ENCODE data around the gene SNIP1.
"Not testable (repeated sequence)": the region's sequence is repeated elsewhere in the genome, so short reads cannot be mapped to it uniquely, and the experiment has no call there.

Gene SNIP1

DNA sequence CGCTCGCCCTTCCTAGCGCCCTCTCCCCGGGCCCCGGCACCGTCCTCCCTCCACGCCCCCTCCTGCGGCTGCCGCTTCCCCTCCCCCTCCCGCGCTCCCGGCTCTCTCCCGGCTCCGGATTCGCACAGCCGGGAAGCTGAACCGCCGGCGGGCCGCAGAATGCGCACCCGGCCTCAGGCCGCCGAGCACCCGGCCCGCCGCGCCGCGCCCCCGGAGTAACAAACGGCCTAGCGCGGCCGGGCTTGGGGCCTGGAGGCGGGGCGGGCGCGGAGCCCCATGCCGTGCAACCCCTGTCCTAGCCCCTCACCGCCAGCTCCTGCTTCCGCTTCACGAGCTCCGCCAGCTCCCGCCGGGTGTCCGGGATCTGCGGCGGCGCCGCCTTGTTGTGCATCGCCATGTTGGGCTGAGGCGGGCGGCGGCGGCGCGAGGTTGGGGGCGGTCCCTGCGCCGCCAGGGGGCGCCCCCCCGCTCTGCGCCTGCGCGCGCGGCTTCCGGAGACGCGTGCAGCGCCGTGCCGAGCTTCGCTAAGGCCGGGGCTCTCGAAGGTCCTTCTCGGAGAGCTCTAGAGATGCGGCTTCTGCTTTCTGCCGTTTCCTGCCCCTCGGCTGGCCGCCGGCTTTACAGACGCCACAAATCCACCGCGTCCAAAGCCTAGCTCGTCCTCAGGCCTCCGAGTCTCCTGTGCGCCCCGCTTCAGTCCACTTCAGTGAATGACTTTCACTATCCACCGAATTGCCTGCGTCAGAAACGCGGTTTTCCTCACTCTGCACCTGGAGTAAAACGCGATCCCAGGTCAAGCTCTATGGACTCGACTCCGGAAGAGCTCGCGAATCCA lies 39.5 kb downstream of the SNIP1 start, which contains the start of gene MEAF6:
TSS of gene MEAF6 (minus strand) at position 417 of the 835 bp plus-strand sequence. CDS start at position 397, 20 bp downstream.
- Histone ChIP-seq H3K4me1 (ENCODE audit: control insufficient read depth in 1 of 2, insufficient read depth in 2 of 2, low read length in 2 of 2) (peaks cover 13 to 16% of the 10 kb centered on the region in 2 donors), H3K27ac (ENCODE audit: low read depth, low read length) (peak within 1 kb of the TSS; percentile 88), H3K4me3 (ENCODE audit: low read depth in 1 of 2, low read length in 2 of 2) (peak within 1 kb of the TSS; percentile 73 to 85), H3K27me3 (ENCODE audit: control insufficient read depth in 1 of 2, insufficient read depth in 2 of 2, low read length in 2 of 2) (no peaks in the 10 kb centered on the region), H3K36me3 (ENCODE audit: control insufficient read depth in 1 of 2, insufficient read depth in 2 of 2, low read length in 2 of 2) (peaks cover 0 to 12% of the 10 kb centered on the region in 2 donors), H3K9me3 (ENCODE audit: control insufficient read depth in 1 of 2, low read length in 2 of 2) (no peaks in the 10 kb centered on the region), H3K9ac (ENCODE audit: low read depth in 1 of 2, low read length in 2 of 2) (peak within 1 kb of the TSS; percentile 57 to 98)

DNA sequence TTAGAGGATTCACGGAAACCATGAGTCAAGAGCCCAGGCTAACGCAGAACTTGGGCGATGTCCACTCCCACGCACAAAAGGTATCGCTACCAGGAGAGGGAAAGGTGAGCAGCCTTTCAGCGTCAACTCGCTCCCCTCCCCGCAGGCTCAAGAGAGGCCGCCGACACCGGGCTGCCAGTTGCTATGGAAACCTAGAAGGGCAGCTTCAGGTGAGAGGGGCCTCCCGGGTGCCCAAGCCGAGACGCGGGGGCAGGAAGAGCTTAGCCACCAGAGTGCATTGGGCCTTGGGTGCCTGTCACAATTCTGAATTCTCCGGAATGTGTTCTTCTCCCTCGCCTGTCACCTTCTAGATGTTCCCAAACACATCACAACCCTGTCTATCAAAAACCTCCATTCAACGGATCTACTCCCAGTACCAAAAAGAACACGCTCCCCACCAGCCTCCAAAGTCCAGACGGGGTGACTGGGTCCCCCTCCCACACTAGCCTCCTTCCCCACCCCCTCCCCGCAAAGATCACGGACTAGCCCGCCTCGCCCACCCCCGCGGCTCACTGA lies 40.2 kb downstream of the SNIP1 start:
- Histone ChIP-seq H3K9me3 (ENCODE audit: control insufficient read depth in 1 of 2, low read length in 2 of 2) (no peaks in the 10 kb centered on the region), H3K27ac (ENCODE audit: low read depth, low read length) (no peak overlapping the region), H3K4me3 (ENCODE audit: low read depth in 1 of 2, low read length in 2 of 2) (peak overlapping the region; percentile 73 to 85), H3K4me1 (ENCODE audit: control insufficient read depth in 1 of 2, insufficient read depth in 2 of 2, low read length in 2 of 2) (peaks cover 13 to 16% of the 10 kb centered on the region in 2 donors), H3K27me3 (ENCODE audit: control insufficient read depth in 1 of 2, insufficient read depth in 2 of 2, low read length in 2 of 2) (no peaks in the 10 kb centered on the region), H3K36me3 (ENCODE audit: control insufficient read depth in 1 of 2, insufficient read depth in 2 of 2, low read length in 2 of 2) (peaks cover 3 to 18% of the 10 kb centered on the region in 2 donors), H3K9ac (ENCODE audit: low read depth in 1 of 2, low read length in 2 of 2) (peak overlapping the region; percentile 48 to 57)

DNA sequence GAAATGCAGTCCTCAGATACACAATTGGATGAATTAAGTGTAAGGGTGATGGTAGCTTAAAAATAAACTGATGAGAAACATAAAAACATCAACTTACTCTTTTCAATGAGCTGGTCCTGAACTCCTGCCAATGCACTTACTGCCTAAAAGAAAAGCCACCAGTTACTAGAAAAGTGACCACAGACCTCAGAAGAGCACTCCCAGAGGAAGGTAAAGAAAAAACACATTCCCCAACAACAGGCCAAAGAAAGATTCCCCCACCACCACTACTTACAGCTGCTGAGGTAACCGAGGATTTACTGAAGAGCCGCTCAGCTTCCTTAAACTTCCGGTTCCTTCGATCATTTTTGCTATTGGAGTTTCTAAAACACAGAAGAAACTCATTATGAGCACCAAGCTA lies 44.9 kb downstream of the SNIP1 start:
- no peak overlapping the region for H3K4me3 ChIP-seq (ENCODE audit: low read depth in 1 of 2, low read length in 2 of 2)
- peaks cover 4 to 52% of the 10 kb centered on the region in 2 donors for H3K36me3 ChIP-seq (ENCODE audit: control insufficient read depth in 1 of 2, insufficient read depth in 2 of 2, low read length in 2 of 2)
- H3K9ac ChIP-seq (ENCODE audit: low read depth in 1 of 2, low read length in 2 of 2), result no peak overlapping the region

DNA sequence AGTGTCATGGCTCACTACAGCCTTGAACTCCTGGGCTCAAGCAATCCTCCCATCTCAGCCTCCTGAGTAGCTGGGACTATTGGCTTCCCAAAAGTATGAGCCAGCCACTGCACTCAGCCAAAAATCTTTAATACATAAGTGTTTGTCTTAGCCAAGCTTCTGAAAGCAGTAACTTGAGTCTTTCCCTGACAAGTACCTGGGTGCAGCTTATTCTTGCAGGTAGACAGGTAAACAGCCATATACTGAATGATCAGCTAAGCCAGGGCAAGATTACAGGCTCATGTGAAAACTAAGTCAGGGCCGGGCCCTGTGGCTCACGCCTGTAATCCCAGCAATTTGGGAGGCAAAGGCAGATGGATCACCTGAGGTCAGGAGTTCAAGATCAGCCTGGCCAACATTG lies 47.4 kb downstream of the SNIP1 start:
- Histone ChIP-seq H3K36me3 (ENCODE audit: control insufficient read depth in 1 of 2, insufficient read depth in 2 of 2, low read length in 2 of 2) (peaks cover 6 to 61% of the 10 kb centered on the region in 2 donors), H3K27ac (ENCODE audit: low read depth, low read length) (no peak overlapping the region), H3K9me3 (ENCODE audit: control insufficient read depth in 1 of 2, low read length in 2 of 2) (no peaks in the 10 kb centered on the region)

More for the DNA sequence above, 44.9 kb downstream of the SNIP1 start:
- H3K4me1 ChIP-seq (ENCODE audit: control insufficient read depth in 1 of 2, insufficient read depth in 2 of 2, low read length in 2 of 2), result peaks cover 8% of the 10 kb centered on the region in 2 donors
- H3K27me3 ChIP-seq (ENCODE audit: control insufficient read depth in 1 of 2, insufficient read depth in 2 of 2, low read length in 2 of 2), result no peaks in the 10 kb centered on the region
- H3K27ac ChIP-seq (ENCODE audit: low read depth, low read length), result no peak overlapping the region
- H3K9me3 ChIP-seq (ENCODE audit: control insufficient read depth in 1 of 2, low read length in 2 of 2), result no peaks in the 10 kb centered on the region

DNA sequence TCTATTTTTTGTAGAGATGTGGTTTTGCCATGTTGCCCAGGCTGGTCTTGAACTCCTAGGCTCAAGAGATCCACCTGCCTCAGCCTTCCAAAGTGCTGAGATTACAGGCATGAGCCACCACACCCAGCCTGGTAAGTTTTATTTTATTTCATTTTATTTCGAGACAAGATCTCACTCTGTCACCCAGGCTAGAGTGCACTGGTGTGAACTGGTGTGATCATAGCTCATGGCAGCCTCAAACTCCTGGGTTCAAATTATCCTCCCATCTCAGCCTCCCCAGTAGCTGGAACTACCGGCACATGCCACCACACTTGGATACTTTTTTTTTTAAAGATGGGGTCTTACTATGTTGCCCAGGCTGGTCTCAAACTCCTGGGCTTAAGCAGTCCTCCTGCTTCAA lies 51.3 kb downstream of the SNIP1 start:
- not testable (repeated sequence) for H3K9ac ChIP-seq (ENCODE audit: low read depth in 1 of 2, low read length in 2 of 2); H3K4me1 ChIP-seq (ENCODE audit: control insufficient read depth in 1 of 2, insufficient read depth in 2 of 2, low read length in 2 of 2); H3K9me3 ChIP-seq (ENCODE audit: control insufficient read depth in 1 of 2, low read length in 2 of 2); H3K27me3 ChIP-seq (ENCODE audit: control insufficient read depth in 1 of 2, insufficient read depth in 2 of 2, low read length in 2 of 2); H3K27ac ChIP-seq (ENCODE audit: low read depth, low read length); H3K4me3 ChIP-seq (ENCODE audit: low read depth in 1 of 2, low read length in 2 of 2)
- peaks cover 16 to 58% of the 10 kb centered on the region in 2 donors for H3K36me3 ChIP-seq (ENCODE audit: control insufficient read depth in 1 of 2, insufficient read depth in 2 of 2, low read length in 2 of 2)

More for the DNA sequence above, 47.4 kb downstream of the SNIP1 start:
- Histone ChIP-seq H3K4me3 (ENCODE audit: low read depth in 1 of 2, low read length in 2 of 2) (no peak overlapping the region), H3K27me3 (ENCODE audit: control insufficient read depth in 1 of 2, insufficient read depth in 2 of 2, low read length in 2 of 2) (no peaks in the 10 kb centered on the region), H3K9ac (ENCODE audit: low read depth in 1 of 2, low read length in 2 of 2) (no peak overlapping the region), H3K4me1 (ENCODE audit: control insufficient read depth in 1 of 2, insufficient read depth in 2 of 2, low read length in 2 of 2) (no peaks in the 10 kb centered on the region)

DNA sequence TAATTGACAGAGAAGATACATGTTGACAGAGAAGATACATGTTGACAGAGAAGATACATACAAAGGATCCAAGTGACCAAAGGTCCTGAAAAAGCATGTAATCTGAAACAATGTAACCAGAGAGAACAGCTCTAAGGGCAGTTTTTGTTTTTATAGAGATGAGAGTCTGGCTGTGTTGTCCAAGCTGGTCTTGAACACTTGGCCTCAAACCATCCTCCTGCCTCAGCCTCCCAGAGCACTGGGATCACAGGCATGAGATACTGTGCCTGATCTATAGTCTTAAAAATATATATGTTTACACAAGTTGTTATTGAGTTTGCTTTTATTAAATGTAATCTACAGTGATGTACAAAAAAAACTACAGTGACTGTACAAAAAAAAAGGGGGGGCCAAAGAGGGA lies 52.0 kb downstream of the SNIP1 start:
- Histone ChIP-seq H3K27ac (ENCODE audit: low read depth, low read length) (no peak overlapping the region), H3K9ac (ENCODE audit: low read depth in 1 of 2, low read length in 2 of 2) (no peak overlapping the region), H3K36me3 (ENCODE audit: control insufficient read depth in 1 of 2, insufficient read depth in 2 of 2, low read length in 2 of 2) (peaks cover 16 to 53% of the 10 kb centered on the region in 2 donors), H3K4me1 (ENCODE audit: control insufficient read depth in 1 of 2, insufficient read depth in 2 of 2, low read length in 2 of 2) (peaks cover 4 to 10% of the 10 kb centered on the region in 2 donors), H3K27me3 (ENCODE audit: control insufficient read depth in 1 of 2, insufficient read depth in 2 of 2, low read length in 2 of 2) (no peaks in the 10 kb centered on the region), H3K9me3 (ENCODE audit: control insufficient read depth in 1 of 2, low read length in 2 of 2) (no peaks in the 10 kb centered on the region), H3K4me3 (ENCODE audit: low read depth in 1 of 2, low read length in 2 of 2) (no peak overlapping the region)

DNA sequence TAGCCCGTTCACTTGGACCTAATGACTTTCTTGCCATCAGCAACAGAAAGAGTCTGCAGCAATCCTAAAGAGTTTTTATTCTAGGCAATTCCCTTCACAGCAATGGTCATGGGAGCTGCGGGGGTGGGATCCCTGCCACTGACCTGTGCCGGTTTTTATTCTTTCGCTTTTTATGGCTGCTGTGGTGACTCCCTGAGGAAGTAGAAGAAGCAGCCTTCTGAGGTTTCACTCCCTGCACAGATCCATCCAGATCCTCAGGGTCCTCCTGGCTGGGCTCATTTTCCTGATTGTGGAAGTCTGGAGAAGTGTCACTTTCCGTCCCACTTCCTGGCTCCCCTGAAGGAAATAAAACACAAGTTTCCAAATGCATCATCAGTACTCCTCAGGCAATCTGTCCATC lies 52.4 kb downstream of the SNIP1 start:
- H3K27ac ChIP-seq (ENCODE audit: low read depth, low read length), result no peak overlapping the region
- peaks cover 16 to 51% of the 10 kb centered on the region in 2 donors for H3K36me3 ChIP-seq (ENCODE audit: control insufficient read depth in 1 of 2, insufficient read depth in 2 of 2, low read length in 2 of 2)
- no peak overlapping the region for H3K4me3 ChIP-seq (ENCODE audit: low read depth in 1 of 2, low read length in 2 of 2)
- no peaks in the 10 kb centered on the region for H3K9me3 ChIP-seq (ENCODE audit: control insufficient read depth in 1 of 2, low read length in 2 of 2)
- no peak overlapping the region for H3K9ac ChIP-seq (ENCODE audit: low read depth in 1 of 2, low read length in 2 of 2)
- no peaks in the 10 kb centered on the region for H3K27me3 ChIP-seq (ENCODE audit: control insufficient read depth in 1 of 2, insufficient read depth in 2 of 2, low read length in 2 of 2)
- peaks cover 4 to 10% of the 10 kb centered on the region in 2 donors for H3K4me1 ChIP-seq (ENCODE audit: control insufficient read depth in 1 of 2, insufficient read depth in 2 of 2, low read length in 2 of 2)

DNA sequence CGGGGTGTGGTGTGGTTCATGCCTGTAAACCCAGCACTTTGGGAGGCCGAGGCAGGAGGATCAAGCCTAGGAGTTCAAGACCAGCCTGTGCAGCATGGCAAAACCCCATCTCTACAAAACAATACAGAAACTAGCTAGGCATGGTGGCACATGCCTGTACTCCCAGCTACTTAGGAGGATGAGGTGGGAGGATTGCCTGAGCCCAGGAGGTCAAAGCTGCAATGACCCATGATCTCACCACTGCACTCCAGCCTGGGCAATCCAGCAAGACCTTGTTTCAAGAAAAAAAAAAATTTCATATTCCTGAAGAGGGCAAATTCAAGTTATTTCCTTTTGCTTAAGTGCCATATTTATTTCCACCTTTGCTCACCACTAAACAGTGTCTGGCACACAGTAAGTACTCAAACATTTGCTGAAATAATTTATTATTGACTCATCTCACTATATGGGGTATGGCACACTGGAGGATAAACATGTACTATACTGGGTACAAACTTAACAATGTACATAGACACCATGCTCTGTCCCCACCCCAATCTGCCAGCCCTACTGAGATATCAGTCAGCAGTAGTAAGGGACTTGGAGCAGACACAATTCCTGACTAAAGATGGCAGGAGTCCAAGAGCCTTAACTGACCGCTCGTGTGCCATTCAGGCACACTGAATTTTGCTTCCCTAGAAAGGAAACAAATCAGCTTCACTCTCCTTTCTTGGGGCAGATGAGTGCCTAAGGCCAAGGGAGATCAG lies 55.0 kb downstream of the SNIP1 start:
- no peaks in the 10 kb centered on the region for H3K9me3 ChIP-seq (ENCODE audit: control insufficient read depth in 1 of 2, low read length in 2 of 2)
- H3K27ac ChIP-seq (ENCODE audit: low read depth, low read length), result no peak overlapping the region
- no peak overlapping the region for H3K4me3 ChIP-seq (ENCODE audit: low read depth in 1 of 2, low read length in 2 of 2)
- peaks cover 4 to 10% of the 10 kb centered on the region in 2 donors for H3K4me1 ChIP-seq (ENCODE audit: control insufficient read depth in 1 of 2, insufficient read depth in 2 of 2, low read length in 2 of 2)
- no peaks in the 10 kb centered on the region for H3K27me3 ChIP-seq (ENCODE audit: control insufficient read depth in 1 of 2, insufficient read depth in 2 of 2, low read length in 2 of 2)
- H3K36me3 ChIP-seq (ENCODE audit: control insufficient read depth in 1 of 2, insufficient read depth in 2 of 2, low read length in 2 of 2), result peaks cover 16 to 38% of the 10 kb centered on the region in 2 donors
- H3K9ac ChIP-seq (ENCODE audit: low read depth in 1 of 2, low read length in 2 of 2), result no peak overlapping the region

DNA sequence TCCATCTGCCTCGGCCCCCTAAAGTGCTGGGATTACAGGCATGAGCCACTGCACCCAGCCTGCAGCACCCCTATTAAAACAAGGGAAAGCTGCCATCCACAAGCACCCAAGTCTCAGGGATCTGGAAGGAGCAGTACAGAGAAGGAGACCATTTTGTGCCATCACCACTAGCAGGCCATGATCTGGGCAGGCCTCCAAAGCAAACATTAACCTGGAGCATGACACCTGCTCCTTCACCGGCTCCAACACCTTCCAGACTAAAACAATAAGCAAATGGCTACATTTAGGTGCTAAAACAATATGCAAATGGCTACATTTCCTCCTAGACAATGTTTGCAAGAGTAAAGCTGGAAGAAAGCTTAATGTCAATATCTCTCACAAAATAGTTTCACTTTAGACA lies 56.3 kb downstream of the SNIP1 start:
- Histone ChIP-seq H3K27ac (ENCODE audit: low read depth, low read length) (no peak overlapping the region), H3K36me3 (ENCODE audit: control insufficient read depth in 1 of 2, insufficient read depth in 2 of 2, low read length in 2 of 2) (peaks cover 23 to 41% of the 10 kb centered on the region in 2 donors), H3K9me3 (ENCODE audit: control insufficient read depth in 1 of 2, low read length in 2 of 2) (no peaks in the 10 kb centered on the region), H3K4me3 (ENCODE audit: low read depth in 1 of 2, low read length in 2 of 2) (no peak overlapping the region), H3K9ac (ENCODE audit: low read depth in 1 of 2, low read length in 2 of 2) (no peak overlapping the region), H3K4me1 (ENCODE audit: control insufficient read depth in 1 of 2, insufficient read depth in 2 of 2, low read length in 2 of 2) (peaks cover 4 to 10% of the 10 kb centered on the region in 2 donors), H3K27me3 (ENCODE audit: control insufficient read depth in 1 of 2, insufficient read depth in 2 of 2, low read length in 2 of 2) (no peaks in the 10 kb centered on the region)

DNA sequence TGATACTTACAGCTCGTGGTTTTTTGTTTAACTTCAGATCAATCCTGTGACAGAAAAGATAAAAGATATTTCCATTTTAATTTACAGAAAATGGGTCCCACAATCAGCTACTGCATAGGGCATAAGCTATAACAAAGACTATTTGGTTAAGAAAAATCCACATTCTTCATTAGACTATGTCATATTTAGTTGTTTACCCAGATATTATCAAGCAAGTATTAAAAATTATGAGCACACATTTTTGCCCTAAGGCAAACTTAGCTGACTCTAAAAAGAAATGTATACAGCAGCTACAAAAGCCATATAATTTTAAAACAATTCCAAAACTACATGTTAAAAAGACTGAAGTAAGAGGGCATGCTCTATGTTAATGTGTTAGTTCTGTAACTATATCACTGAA lies 58.2 kb downstream of the SNIP1 start:
- no peaks in the 10 kb centered on the region for H3K9me3 ChIP-seq (ENCODE audit: control insufficient read depth in 1 of 2, low read length in 2 of 2)
- H3K4me3 ChIP-seq (ENCODE audit: low read depth in 1 of 2, low read length in 2 of 2), result no peak overlapping the region
- no peaks in the 10 kb centered on the region for H3K27me3 ChIP-seq (ENCODE audit: control insufficient read depth in 1 of 2, insufficient read depth in 2 of 2, low read length in 2 of 2)
- H3K9ac ChIP-seq (ENCODE audit: low read depth in 1 of 2, low read length in 2 of 2), result no peak overlapping the region
- peaks cover 18 to 32% of the 10 kb centered on the region in 2 donors for H3K36me3 ChIP-seq (ENCODE audit: control insufficient read depth in 1 of 2, insufficient read depth in 2 of 2, low read length in 2 of 2)
- peaks cover 4 to 10% of the 10 kb centered on the region in 2 donors for H3K4me1 ChIP-seq (ENCODE audit: control insufficient read depth in 1 of 2, insufficient read depth in 2 of 2, low read length in 2 of 2)
- H3K27ac ChIP-seq (ENCODE audit: low read depth, low read length), result no peak overlapping the region
